Astrocyte (in vitro differentiated cells and primary cell): Measurements from ENCODE around the gene RGS14.

Source experiments
- CTCF ChIP-seq: IDR thresholded peaks from 2 replicates; pipeline ENCODE4 v1.5.1; 2011; ENCODE audit warnings: low read depth, mild to moderate bottlenecking, inconsistent platforms, low read length, moderate library complexity; ENCODE audit not compliant: insufficient read depth
- EZH2 ChIP-seq: IDR thresholded peaks from 2 replicates; pipeline ENCODE4 v1.6.1; 2012; ENCODE audit warnings: mild to moderate bottlenecking, low read length, inconsistent platforms; ENCODE audit not compliant: insufficient read depth

- no peak for TF ChIP-seq CTCF
- TF ChIP-seq EZH2 = no peak
These were observed 5.8 kb downstream of the RGS14 start for GRCh38 chr5:177363565-177363964.
